Fibroblast of pulmonary artery (primary cell): ENCODE results near the gene CCER1.

Experiments used
- DNase-seq: peaks from one replicate; pipeline ENCODE4 v3.0.0-alpha.2; 2010; ENCODE audit warnings: low read depth
- H3K4me3 ChIP-seq: replicated peaks from 2 replicates; pipeline ENCODE4 v1.5.1; 2011; ENCODE audit warnings: low read depth, mild to moderate bottlenecking, control low read depth, low read length, moderate library complexity
- TF ChIP-seq, protein P1 (sequence below): IDR thresholded peaks from 2 replicates; pipeline ENCODE4 v1.5.1; 2011; ENCODE audit warnings: mild to moderate bottlenecking, control low read depth, low read length, inconsistent platforms; ENCODE audit errors: missing control alignments

CCER1 gene, protein sequence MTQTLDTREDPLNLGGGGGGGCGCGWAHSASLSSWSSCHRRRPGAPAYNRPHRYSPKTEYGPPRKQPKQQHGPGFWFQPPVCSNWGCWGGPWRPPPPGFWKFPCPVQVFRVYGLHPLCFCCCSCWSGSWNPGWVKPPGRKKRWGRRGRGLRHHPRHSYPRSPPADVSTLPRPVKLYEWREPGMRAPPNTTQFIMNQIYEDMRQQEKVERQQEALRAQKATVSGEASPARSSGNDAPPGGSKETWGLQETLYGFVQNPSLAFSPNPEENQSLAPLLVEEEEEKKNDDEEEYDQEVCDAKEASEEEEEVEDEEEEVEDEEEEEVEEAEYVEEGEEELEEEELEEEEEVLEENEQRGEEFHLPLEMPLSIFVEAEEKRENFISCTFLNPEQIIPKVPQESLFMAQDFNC

GRCh38 chr12:90954921-90955320 lies at the start of gene CCER1:
TSS of gene CCER1 (minus strand) at chr12:90955176. CDS start at chr12:90954742, 434 bp downstream.
- TF ChIP-seq, protein P1, sequence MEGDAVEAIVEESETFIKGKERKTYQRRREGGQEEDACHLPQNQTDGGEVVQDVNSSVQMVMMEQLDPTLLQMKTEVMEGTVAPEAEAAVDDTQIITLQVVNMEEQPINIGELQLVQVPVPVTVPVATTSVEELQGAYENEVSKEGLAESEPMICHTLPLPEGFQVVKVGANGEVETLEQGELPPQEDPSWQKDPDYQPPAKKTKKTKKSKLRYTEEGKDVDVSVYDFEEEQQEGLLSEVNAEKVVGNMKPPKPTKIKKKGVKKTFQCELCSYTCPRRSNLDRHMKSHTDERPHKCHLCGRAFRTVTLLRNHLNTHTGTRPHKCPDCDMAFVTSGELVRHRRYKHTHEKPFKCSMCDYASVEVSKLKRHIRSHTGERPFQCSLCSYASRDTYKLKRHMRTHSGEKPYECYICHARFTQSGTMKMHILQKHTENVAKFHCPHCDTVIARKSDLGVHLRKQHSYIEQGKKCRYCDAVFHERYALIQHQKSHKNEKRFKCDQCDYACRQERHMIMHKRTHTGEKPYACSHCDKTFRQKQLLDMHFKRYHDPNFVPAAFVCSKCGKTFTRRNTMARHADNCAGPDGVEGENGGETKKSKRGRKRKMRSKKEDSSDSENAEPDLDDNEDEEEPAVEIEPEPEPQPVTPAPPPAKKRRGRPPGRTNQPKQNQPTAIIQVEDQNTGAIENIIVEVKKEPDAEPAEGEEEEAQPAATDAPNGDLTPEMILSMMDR: no peak
- no peak for DNase-seq
- no peak within 1 kb of the TSS for H3K4me3 ChIP-seq

GRCh38 chr12:91003737-91004136 lies 48.8 kb upstream of the CCER1 start:
- H3K4me3 ChIP-seq: no peak overlapping the region
- TF ChIP-seq, protein P1: no peak
- DNase-seq: no peak

GRCh38 chr12:91001306-91001705 lies 46.3 kb upstream of the CCER1 start:
- H3K4me3 ChIP-seq: no peak overlapping the region
- DNase-seq: no peak
- TF ChIP-seq, protein P1: no peak

- no peak overlapping the region for H3K4me3 ChIP-seq
- TF ChIP-seq, protein P1: no peak
- DNase-seq: peak; percentile 25
Measured at GRCh38 chr12:90999966-91000365, 45.0 kb upstream of the CCER1 start.

DNA sequence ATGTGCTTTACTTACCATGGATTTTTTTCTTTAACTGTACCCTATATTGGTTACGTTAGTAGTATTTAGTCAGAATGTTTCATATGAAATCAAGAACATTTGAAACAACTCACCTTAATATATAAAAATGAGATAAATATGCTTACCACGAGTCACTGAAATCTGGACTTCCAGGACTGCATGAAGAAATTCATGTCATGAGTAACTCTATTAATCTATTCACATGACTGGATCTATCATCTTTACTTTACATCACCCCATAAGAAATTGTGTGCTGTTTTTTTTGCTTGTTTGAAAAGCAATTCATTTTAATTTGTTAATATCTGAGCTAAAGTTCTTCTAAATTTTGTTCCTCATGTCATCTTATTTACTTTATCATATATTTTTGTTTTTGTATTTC lies 44.6 kb upstream of the CCER1 start:
- TF ChIP-seq, protein P1: no peak
- no peak overlapping the region for H3K4me3 ChIP-seq
- DNase-seq: no peak

GRCh38 chr12:90995010-90995409 lies 40.0 kb upstream of the CCER1 start:
- DNase-seq: peak; percentile 36
- TF ChIP-seq, protein P1: no peak
- H3K4me3 ChIP-seq: no peak overlapping the region
